Trophoblast cell (in vitro differentiated cells and primary cell): Measurements from ENCODE around the gene SPR. TPM values are rescaled to one million over a fixed set of nuclear protein-coding genes. Genes with fewer than 3 reads are reported as not detected.
A peak's percentile ranks its signal among the peaks of the same experiment; 100 is the strongest.

Source experiments
- DNase-seq, 2 donors: peaks; one replicate each; pipeline ENCODE4 v3.0.0-alpha.2; 2016
- H2AFZ ChIP-seq: 2 replicates; pipeline ENCODE4 v1.6.1; 2013; ENCODE audit warnings: low read length, moderate library complexity, mild to moderate bottlenecking; ENCODE audit not compliant: insufficient read depth, poor library complexity
- H2AK5ac ChIP-seq: 2 replicates; pipeline ENCODE4 v1.6.1; 2013; ENCODE audit warnings: mild to moderate bottlenecking, low read length
- H2BK120ac ChIP-seq: 2 replicates; pipeline ENCODE4 v1.6.1; 2013; ENCODE audit warnings: low read length, mild to moderate bottlenecking, moderate library complexity; ENCODE audit not compliant: insufficient read depth, poor library complexity
- H2BK12ac ChIP-seq: 2 replicates; pipeline ENCODE4 v1.6.1; 2013; ENCODE audit warnings: mild to moderate bottlenecking, low read length, moderate library complexity
- H2BK5ac ChIP-seq: 2 replicates; pipeline ENCODE4 v1.6.1; 2013; ENCODE audit warnings: low read length, low read depth, moderate library complexity, mild to moderate bottlenecking; ENCODE audit not compliant: poor library complexity
- H3K14ac ChIP-seq: 2 replicates; pipeline ENCODE4 v1.6.1; 2013; ENCODE audit warnings: mild to moderate bottlenecking, low read length
- H3K18ac ChIP-seq: 2 replicates; pipeline ENCODE4 v1.6.1; 2013; ENCODE audit warnings: mild to moderate bottlenecking, low read length
- H3K23ac ChIP-seq: 2 replicates; pipeline ENCODE4 v1.6.1; 2013; ENCODE audit warnings: low read length
- H3K27ac ChIP-seq: 2 replicates; pipeline ENCODE4 v1.5.1; 2013; ENCODE audit warnings: low read depth, mild to moderate bottlenecking, inconsistent platforms, low read length, moderate library complexity
- H3K27me3 ChIP-seq: 2 replicates; pipeline ENCODE4 v1.6.1; 2013; ENCODE audit warnings: inconsistent platforms, mild to moderate bottlenecking, low read length, moderate library complexity; ENCODE audit not compliant: insufficient read depth
- H3K36me3 ChIP-seq, 2 experiments: 1 replicate in 1 of 2; 2 replicates in 1 of 2; pipeline ENCODE4 v1.6.1; 2013; ENCODE audit warnings: low read length in 2 of 2, mild to moderate bottlenecking in 2 of 2, moderate library complexity in 1 of 2; ENCODE audit not compliant: insufficient read depth in 2 of 2, control insufficient read depth in 1 of 2
- H3K4ac ChIP-seq: 2 replicates; pipeline ENCODE4 v1.6.1; 2013; ENCODE audit warnings: low read depth, mild to moderate bottlenecking, low read length, moderate library complexity
- H3K4me1 ChIP-seq, 2 experiments: 1 replicate in 1 of 2; 2 replicates in 1 of 2; pipeline ENCODE4 v1.6.1; 2013; ENCODE audit warnings: low read length in 2 of 2, mild to moderate bottlenecking in 2 of 2, moderate library complexity in 1 of 2; ENCODE audit not compliant: insufficient read depth in 2 of 2, control insufficient read depth in 1 of 2
- H3K4me2 ChIP-seq: 2 replicates; pipeline ENCODE4 v1.6.1; 2013; ENCODE audit warnings: inconsistent platforms, mild to moderate bottlenecking, low read length, moderate library complexity
- H3K4me3 ChIP-seq: 2 replicates; pipeline ENCODE4 v1.5.1; 2013; ENCODE audit warnings: mild to moderate bottlenecking, low read depth, low read length, inconsistent platforms
- H3K79me1 ChIP-seq: one replicate; pipeline ENCODE4 v1.6.1; 2013; ENCODE audit warnings: low read length
- H3K79me2 ChIP-seq: 2 replicates; pipeline ENCODE4 v1.6.1; 2013; ENCODE audit warnings: low read length, mild to moderate bottlenecking; ENCODE audit not compliant: control insufficient read depth, insufficient read depth, poor library complexity
- H3K9ac ChIP-seq: 2 replicates; pipeline ENCODE4 v1.6.1; 2013; ENCODE audit warnings: mild to moderate bottlenecking, low read length
- H3K9me3 ChIP-seq: 2 replicates; pipeline ENCODE4 v1.6.1; 2013; ENCODE audit warnings: low read depth, mild to moderate bottlenecking, control low read depth, inconsistent platforms, low read length; ENCODE audit not compliant: insufficient read depth
- H4K12ac ChIP-seq: 2 replicates; pipeline ENCODE4 v1.6.1; 2013; ENCODE audit warnings: low read depth, mild to moderate bottlenecking, low read length, moderate library complexity
- H4K8ac ChIP-seq: 2 replicates; pipeline ENCODE4 v1.6.1; 2013; ENCODE audit warnings: low read depth, mild to moderate bottlenecking, low read length, moderate library complexity
- H4K91ac ChIP-seq: one replicate; pipeline ENCODE4 v1.6.1; 2013; ENCODE audit warnings: low read depth, mild to moderate bottlenecking, low read length, moderate library complexity
- WGBS: extraction: QIAGEN DNeasy Blood & Tissue Kit; methylation state at CpG from one replicate; pipeline ENCODE4 v1.1.7; 2013; ENCODE audit warnings: missing lambda C conversion rate; ENCODE audit not compliant: insufficient read length, insufficient coverage; ENCODE audit errors: extremely low coverage; 5-methylcytosine and 5-hydroxymethylcytosine counted together
- polyA plus RNA-seq: library from polyadenylated mRNA; stranded (reverse); fragments of 200-250 nt; gene quantifications from 2 replicates; pipeline ENCODE4 v1.2.3, GENCODE V29; 2013

SPR gene
- polyA plus RNA-seq: 4.7 and 4.9 TPM in 2 replicates

DNA sequence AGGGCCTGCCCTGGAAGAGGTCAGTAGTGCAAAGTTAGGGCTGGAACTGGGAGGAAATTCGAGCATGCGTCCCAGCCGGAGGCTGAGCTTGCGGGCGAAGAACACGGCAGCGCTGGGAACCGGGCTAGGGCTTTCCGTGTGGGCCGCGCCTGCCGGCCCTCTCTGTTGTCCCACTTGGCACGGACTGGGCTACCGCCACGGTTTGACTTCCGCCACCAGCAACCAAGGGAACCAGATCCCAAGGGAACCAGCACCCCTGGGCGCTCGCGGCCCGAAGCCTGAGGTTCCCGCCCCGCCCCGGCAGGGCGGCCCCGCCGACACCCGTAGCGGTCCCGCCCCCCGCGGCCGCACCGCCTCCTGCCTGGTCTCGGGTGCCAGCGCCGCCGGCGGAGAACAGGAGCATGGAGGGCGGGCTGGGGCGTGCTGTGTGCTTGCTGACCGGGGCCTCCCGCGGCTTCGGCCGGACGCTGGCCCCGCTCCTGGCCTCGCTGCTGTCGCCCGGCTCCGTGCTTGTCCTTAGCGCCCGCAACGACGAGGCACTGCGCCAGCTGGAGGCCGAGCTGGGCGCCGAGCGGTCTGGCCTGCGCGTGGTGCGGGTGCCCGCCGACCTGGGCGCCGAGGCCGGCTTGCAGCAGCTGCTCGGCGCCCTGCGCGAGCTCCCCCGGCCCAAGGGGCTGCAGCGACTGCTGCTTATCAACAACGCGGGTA is at the start of gene SPR:
Gene SPR (plus strand): TSS at position 377 of the 708 bp plus-strand sequence. CDS start 25 bp downstream, at position 402.
- WGBS: no CpG with 5 or more reads among the region's 76 CpGs
- DNase-seq: peak; percentile 55 to 75
- no peak within 1 kb of the TSS for H2BK12ac ChIP-seq
- H3K4me1 ChIP-seq: peaks cover 4 to 12% of the 10 kb centered on the region in 2 experiments
- H2BK120ac ChIP-seq: peak within 1 kb of the TSS; percentile 29
- peak within 1 kb of the TSS; percentile 52 for H3K14ac ChIP-seq
- peaks cover 5% of the 10 kb centered on the region for H3K79me1 ChIP-seq
- H3K79me2 ChIP-seq: peaks cover 3% of the 10 kb centered on the region
- peak within 1 kb of the TSS; percentile 63 for H4K12ac ChIP-seq
- no peaks in the 10 kb centered on the region for H3K27me3 ChIP-seq
- H4K8ac ChIP-seq: peak within 1 kb of the TSS; percentile 27
- peak within 1 kb of the TSS; percentile 78 for H3K4me3 ChIP-seq
- H3K18ac ChIP-seq: peak within 1 kb of the TSS; percentile 23
- no peak within 1 kb of the TSS for H3K4ac ChIP-seq
- no peak within 1 kb of the TSS for H2AK5ac ChIP-seq
- H2AFZ ChIP-seq: peak within 1 kb of the TSS; percentile 65
- peak within 1 kb of the TSS; percentile 11 for H2BK5ac ChIP-seq
- H3K9ac ChIP-seq: peak within 1 kb of the TSS; percentile 30
- peak within 1 kb of the TSS; percentile 9 for H3K27ac ChIP-seq
- peak within 1 kb of the TSS; percentile 36 for H4K91ac ChIP-seq
- no peak within 1 kb of the TSS for H3K23ac ChIP-seq
- no peaks in the 10 kb centered on the region for H3K36me3 ChIP-seq
- no peaks in the 10 kb centered on the region for H3K9me3 ChIP-seq
- peak within 1 kb of the TSS; percentile 98 for H3K4me2 ChIP-seq

DNA sequence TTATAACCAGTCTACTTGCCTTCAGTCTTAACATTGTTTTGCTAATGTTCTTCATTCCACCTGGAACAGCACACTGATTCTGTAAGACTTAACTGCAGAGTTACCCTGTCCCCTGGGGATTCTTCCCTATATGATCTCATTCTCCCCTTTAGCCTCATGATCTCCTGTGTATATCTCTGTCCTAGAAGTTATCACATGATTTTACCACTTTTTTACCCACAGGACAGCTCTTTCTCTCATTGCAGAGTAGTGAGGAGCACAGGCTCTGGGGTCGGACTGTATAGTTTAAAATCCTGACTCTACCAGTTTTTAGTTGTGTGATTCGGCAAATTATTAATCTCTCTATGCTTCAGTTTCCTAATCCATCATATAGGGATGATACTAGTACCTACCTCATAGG is 47.1 kb upstream of the SPR start:
- Histone ChIP-seq H3K4me2 (no peak overlapping the region), H3K4me1 (no peaks in the 10 kb centered on the region), H3K9me3 (no peaks in the 10 kb centered on the region), H3K18ac (no peak overlapping the region), H2AFZ (no peak overlapping the region), H3K14ac (no peak overlapping the region), H2BK12ac (no peak overlapping the region), H2AK5ac (no peak overlapping the region), H3K27me3 (no peaks in the 10 kb centered on the region), H3K4me3 (no peak overlapping the region), H2BK5ac (no peak overlapping the region), H3K36me3 (no peaks in the 10 kb centered on the region), H4K91ac (no peak overlapping the region), H4K12ac (no peak overlapping the region), H3K23ac (no peak overlapping the region), H3K79me2 (no peaks in the 10 kb centered on the region), H2BK120ac (no peak overlapping the region), H3K27ac (no peak overlapping the region), H3K9ac (no peak overlapping the region), H3K4ac (no peak overlapping the region), H4K8ac (no peak overlapping the region), H3K79me1 (no peaks in the 10 kb centered on the region)
- WGBS: no CpG with 5 or more reads among the region's 2 CpGs
- peak in 1 of 2 donors; percentile 48 for DNase-seq

DNA sequence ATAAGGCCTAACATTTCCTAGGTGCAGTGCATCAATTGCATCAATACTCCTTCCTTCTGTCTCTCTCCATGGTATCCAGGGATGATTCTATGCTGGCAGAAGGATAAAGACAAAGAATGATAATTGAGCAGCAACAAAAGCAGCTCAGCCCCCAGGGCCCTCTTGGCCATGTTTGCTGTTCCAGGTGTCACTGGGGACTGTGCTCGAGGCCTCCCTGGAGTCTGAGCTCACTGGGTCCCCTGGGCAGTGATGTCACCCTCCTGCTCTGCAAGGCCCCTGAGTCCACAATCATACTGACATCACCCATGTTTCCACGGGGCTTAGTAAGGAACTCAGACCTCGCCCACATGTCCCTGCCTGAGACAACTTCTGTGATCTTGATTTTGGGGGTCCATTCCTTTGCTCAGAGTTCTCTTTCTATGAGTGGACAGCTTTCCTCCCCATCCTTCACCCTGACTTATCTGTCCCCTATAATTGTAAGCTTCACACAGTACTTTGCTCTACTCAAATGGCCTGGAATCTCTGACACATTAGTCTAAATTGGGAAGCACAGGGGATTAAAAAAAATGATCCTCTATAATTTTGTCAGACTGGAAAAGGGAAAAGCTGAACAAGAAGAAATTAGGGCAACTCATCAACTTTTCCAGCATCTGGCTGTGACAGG is 45.6 kb upstream of the SPR start:
- Histone ChIP-seq H2BK5ac (no peak overlapping the region), H2BK120ac (no peak overlapping the region), H3K9me3 (no peaks in the 10 kb centered on the region), H3K4me3 (no peak overlapping the region), H2AK5ac (no peak overlapping the region), H4K12ac (no peak overlapping the region), H3K4me1 (no peaks in the 10 kb centered on the region), H3K14ac (no peak overlapping the region), H3K4ac (no peak overlapping the region), H3K27me3 (no peaks in the 10 kb centered on the region), H3K36me3 (no peaks in the 10 kb centered on the region), H3K27ac (no peak overlapping the region), H2AFZ (no peak overlapping the region), H4K91ac (no peak overlapping the region), H3K79me1 (no peaks in the 10 kb centered on the region), H3K4me2 (no peak overlapping the region), H4K8ac (no peak overlapping the region), H2BK12ac (no peak overlapping the region), H3K23ac (no peak overlapping the region), H3K18ac (no peak overlapping the region), H3K79me2 (no peaks in the 10 kb centered on the region), H3K9ac (no peak overlapping the region)
- WGBS: no CpG with 5 or more reads among the region's 3 CpGs
- peak; percentile 87 to 92 for DNase-seq

DNA sequence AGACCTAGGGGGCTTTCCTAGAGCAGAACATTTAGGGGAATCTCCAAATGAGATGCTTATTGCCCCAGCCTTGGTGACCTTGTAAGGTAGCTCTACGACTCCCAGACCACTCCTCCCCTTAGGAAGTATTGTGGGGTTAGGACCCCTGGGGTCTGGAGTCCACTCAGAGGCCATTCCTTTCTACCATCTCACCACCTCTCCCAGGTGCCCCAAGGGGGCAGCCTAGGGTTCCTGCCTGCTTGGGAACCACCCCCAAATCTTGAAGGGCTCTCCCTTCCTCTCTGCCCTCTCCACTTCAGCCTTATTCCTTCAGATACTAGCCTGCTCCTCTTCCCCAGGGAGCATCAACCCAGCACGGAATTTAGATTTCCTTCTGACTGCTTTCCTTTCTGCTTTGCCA is 43.9 kb upstream of the SPR start:
- H2BK5ac ChIP-seq: no peak overlapping the region
- no peak overlapping the region for H3K4me3 ChIP-seq
- H3K79me2 ChIP-seq: no peaks in the 10 kb centered on the region
- no peaks in the 10 kb centered on the region for H3K27me3 ChIP-seq
- H3K18ac ChIP-seq: no peak overlapping the region
- no peaks in the 10 kb centered on the region for H3K36me3 ChIP-seq
- no peak for DNase-seq
- no peak overlapping the region for H2AK5ac ChIP-seq
- no peak overlapping the region for H4K8ac ChIP-seq
- no peak overlapping the region for H2AFZ ChIP-seq
- no peak overlapping the region for H3K27ac ChIP-seq
- H2BK120ac ChIP-seq: no peak overlapping the region
- no peak overlapping the region for H3K9ac ChIP-seq
- H3K79me1 ChIP-seq: no peaks in the 10 kb centered on the region
- no peak overlapping the region for H3K4me2 ChIP-seq
- H3K23ac ChIP-seq: no peak overlapping the region
- no CpG with 5 or more reads among the region's 2 CpGs for WGBS
- no peak overlapping the region for H3K14ac ChIP-seq
- H3K9me3 ChIP-seq: no peaks in the 10 kb centered on the region
- H3K4ac ChIP-seq: no peak overlapping the region
- no peak overlapping the region for H4K12ac ChIP-seq
- H3K4me1 ChIP-seq: no peaks in the 10 kb centered on the region
- no peak overlapping the region for H2BK12ac ChIP-seq
- no peak overlapping the region for H4K91ac ChIP-seq
